ENCODE data around the gene CFAP298. TPM values are rescaled to one million over a fixed set of nuclear protein-coding genes. Genes with fewer than 3 reads are reported as not detected.

The CFAP298 gene
- total RNA-seq, 4 donors from 2014 or later: 39.5 to 60.7 (median 43.5) TPM

GRCh38 chr21:32597205-32597604, 15.0 kb downstream of the CFAP298 start:
- Histone ChIP-seq H3K9me3 (no peaks in the 10 kb centered on the region), H3K27me3 (no peaks in the 10 kb centered on the region), H3K36me3 (peaks cover under 1 to 12% of the 10 kb centered on the region in 2 donors), H3K27ac (no peak overlapping the region), H3K4me1 (peaks cover 0 to 7% of the 10 kb centered on the region in 2 donors), H3K4me3 (replicated peaks in 1 of 3) (no peak overlapping the region)
- no peak for TF ChIP-seq CTCF (IDR thresholded peaks at IDR 0.05)
- TF ChIP-seq POLR2A (IDR thresholded peaks at IDR 0.05): no peak
- WGBS, 2 donors: 26 to 45% methylated on average over 6 of the region's 6 CpGs
- DNase-seq: peak; percentile 27 to 42
- intact Hi-C loops (cut with DNase I): no loop called here

GRCh38 chr21:32595431-32595830, 16.7 kb downstream of the CFAP298 start:
- H3K4me3 ChIP-seq (replicated peaks in 1 of 3): no peak overlapping the region
- no peaks in the 10 kb centered on the region for H3K27me3 ChIP-seq
- H3K4me1 ChIP-seq: peaks cover 0 to 7% of the 10 kb centered on the region in 2 donors
- no peak overlapping the region for H3K27ac ChIP-seq
- intact Hi-C loops (cut with DNase I): no loop called here
- no peaks in the 10 kb centered on the region for H3K9me3 ChIP-seq
- TF ChIP-seq POLR2A (IDR thresholded peaks at IDR 0.05) (no peak), CTCF (IDR thresholded peaks at IDR 0.05) (no peak)
- peaks cover 0 to 5% of the 10 kb centered on the region in 2 donors for H3K36me3 ChIP-seq
- WGBS, 2 donors: 86 to 89% methylated on average over 11 of the region's 11 CpGs
- no peak for DNase-seq

GRCh38 chr21:32593690-32594089, 18.5 kb downstream of the CFAP298 start:
- no peaks in the 10 kb centered on the region for H3K27me3 ChIP-seq
- TF ChIP-seq CTCF (IDR thresholded peaks at IDR 0.05) (no peak), POLR2A (IDR thresholded peaks at IDR 0.05) (no peak)
- no peak overlapping the region for H3K27ac ChIP-seq
- intact Hi-C loops (cut with DNase I): no loop called here
- H3K36me3 ChIP-seq: no peaks in the 10 kb centered on the region
- no peaks in the 10 kb centered on the region for H3K9me3 ChIP-seq
- H3K4me3 ChIP-seq (replicated peaks in 1 of 3): no peak overlapping the region
- WGBS, 2 donors: 70 to 75% methylated on average over 2 to 4 of the region's 8 CpGs
- H3K4me1 ChIP-seq: peaks cover 0 to 7% of the 10 kb centered on the region in 2 donors
- no peak for DNase-seq

- H3K27ac ChIP-seq: no peak overlapping the region
- H3K9me3 ChIP-seq: no peaks in the 10 kb centered on the region
- WGBS, 2 donors: 74 to 79% methylated on average over 10 of the region's 10 CpGs
- DNase-seq: no peak
- no peaks in the 10 kb centered on the region for H3K36me3 ChIP-seq
- H3K4me3 ChIP-seq (replicated peaks in 1 of 3): no peak overlapping the region
- intact Hi-C loops (cut with DNase I): no loop called here
- peaks cover 0 to 7% of the 10 kb centered on the region in 2 donors for H3K4me1 ChIP-seq
- no peaks in the 10 kb centered on the region for H3K27me3 ChIP-seq
- no peak for TF ChIP-seq POLR2A (IDR thresholded peaks at IDR 0.05)
- no peak for TF ChIP-seq CTCF (IDR thresholded peaks at IDR 0.05)
Measured at GRCh38 chr21:32592929-32593502, 19.2 kb downstream of the CFAP298 start.

- Histone ChIP-seq H3K27me3 (no peaks in the 10 kb centered on the region), H3K27ac (no peak overlapping the region), H3K9me3 (no peaks in the 10 kb centered on the region), H3K36me3 (no peaks in the 10 kb centered on the region), H3K4me1 (no peaks in the 10 kb centered on the region), H3K4me3 (replicated peaks in 1 of 3) (no peak overlapping the region)
- intact Hi-C loops (cut with DNase I): no loop called here
- DNase-seq: no peak
- 84 to 86% methylated on average over 4 of the region's 4 CpGs for WGBS, 2 donors
- TF ChIP-seq POLR2A (IDR thresholded peaks at IDR 0.05) (no peak), CTCF (IDR thresholded peaks at IDR 0.05) (no peak)
Measured at GRCh38 chr21:32590130-32590529, 22.0 kb downstream of the CFAP298 start.

All from thyroid gland (tissue), 4 donors.